HG02852 (cell line): ENCODE results near the gene PKP1.

Experiments used
- ATAC-seq: cut with Tn5 transposase; IDR thresholded peaks from one replicate; pipeline ENCODE4 v1.9.1; 2021; ENCODE audit warnings: mild to moderate bottlenecking, moderate library complexity; ENCODE audit not compliant: unreplicated experiment

The PKP1 gene

DNA sequence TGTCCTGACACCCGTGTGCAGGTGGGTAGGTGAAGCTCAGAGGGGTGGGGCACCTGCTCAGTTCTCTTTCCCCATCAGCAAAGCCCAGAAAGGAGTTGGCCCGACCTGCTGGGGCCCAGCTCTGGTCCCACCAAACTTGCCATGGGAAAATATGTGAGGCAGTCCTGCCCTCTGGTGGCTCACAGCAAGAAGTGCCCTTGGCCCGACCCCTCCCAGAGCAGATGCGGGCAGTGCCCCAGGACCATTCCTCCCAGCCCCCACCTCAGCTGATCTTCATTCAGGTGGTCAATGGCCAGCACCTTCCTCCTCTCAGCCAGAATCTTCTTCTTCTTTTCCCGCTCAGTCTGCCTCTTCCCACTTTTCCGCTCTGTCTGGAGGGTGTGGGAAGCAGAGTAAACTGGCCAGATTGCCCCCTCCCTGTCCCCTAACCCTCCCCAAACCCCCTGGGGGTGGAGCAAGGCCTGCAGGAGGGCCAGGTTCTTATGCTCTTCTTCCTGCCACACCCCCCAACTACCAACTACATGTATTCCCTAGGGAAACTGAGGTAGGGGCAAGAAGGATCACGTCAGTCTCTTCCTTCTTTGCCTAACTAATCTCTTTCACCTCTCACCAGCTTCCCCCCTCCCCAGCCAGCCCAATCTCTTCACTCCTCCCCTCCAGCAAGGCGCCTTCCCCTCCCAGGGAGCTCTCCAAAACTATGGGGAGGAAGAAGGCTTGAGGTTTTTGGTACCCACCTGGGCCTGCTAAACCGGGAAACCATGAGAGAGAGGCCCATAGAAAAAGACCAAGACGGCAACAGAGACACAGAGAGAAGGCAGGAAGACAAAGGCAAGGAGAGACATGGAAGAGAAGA lies 78.6 kb downstream of the PKP1 start:
- ATAC-seq: no peak

DNA sequence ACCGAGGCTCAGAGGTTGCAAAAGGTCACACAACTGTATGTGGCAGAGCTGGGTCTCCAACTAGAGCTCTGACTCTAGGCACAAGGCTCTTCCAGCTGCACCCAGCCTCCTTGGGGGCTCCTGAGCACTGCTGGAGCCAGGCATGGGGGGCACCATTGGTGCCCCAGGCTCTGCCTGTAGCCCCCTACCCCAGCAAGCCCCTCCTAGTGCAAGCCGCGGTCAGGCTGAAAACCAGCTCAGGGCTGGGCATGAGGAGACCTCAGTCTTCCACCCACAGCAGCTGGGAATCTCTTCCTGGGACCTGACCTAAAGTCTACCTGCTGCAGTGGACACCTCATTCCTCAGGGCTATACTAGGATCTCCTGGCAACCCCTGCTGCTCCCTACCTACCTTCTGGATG lies 79.6 kb downstream of the PKP1 start:
- no peak for ATAC-seq

DNA sequence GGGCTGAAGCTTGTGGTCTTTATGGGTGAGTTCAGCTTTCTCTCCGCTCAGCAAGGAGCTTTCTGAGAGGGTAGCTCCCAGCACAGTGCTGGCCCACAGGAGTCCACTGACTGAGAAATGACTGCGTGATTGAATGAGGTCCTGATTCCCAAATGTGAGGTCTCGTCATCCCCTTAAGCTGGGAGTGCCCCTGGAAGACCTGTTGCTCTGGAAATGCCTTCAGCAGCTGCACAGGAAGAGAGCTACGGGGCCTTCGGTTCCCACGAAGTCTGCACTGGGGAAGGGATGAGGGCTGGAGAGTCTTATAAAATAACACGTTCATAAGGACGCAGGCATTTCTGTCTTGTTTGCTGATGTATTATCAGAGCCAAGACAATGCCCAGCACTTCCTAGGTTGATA lies 80.2 kb downstream of the PKP1 start:
- no peak for ATAC-seq

DNA sequence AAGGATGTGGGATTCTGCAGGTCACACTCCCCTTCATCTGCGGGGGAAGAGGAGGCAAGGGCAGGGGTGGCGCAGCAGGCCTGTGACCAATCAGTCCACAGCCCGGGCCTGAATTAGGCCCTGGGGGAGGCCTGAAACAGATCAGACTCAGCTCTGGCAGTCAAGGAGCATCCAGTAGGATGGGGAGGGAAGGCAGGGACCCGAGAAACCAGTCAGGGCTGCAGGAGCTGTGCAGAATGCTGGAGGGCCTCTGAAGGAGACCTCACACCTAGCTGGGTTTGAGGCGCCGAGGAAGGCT lies 81.5 kb downstream of the PKP1 start:
- ATAC-seq: no peak

DNA sequence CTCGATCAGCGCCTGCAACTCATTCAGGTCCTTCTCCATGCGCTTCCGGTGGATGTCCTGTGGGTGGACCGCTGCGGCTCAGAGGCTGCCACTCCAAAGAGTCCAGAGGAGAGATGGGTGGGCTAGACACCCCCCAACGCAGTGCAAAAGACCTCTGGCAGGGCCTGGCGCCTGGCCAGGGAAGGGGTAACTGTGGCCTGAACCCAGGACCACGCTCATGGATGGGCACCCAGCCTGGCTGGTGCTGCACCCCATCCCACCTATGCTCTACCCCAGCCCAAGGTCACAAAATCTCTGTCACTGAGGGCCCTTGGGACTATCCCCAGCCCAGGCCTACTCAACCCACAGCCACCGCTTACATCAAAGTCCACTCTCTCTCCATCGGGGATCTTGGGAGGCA lies 81.9 kb downstream of the PKP1 start:
- no peak for ATAC-seq

DNA sequence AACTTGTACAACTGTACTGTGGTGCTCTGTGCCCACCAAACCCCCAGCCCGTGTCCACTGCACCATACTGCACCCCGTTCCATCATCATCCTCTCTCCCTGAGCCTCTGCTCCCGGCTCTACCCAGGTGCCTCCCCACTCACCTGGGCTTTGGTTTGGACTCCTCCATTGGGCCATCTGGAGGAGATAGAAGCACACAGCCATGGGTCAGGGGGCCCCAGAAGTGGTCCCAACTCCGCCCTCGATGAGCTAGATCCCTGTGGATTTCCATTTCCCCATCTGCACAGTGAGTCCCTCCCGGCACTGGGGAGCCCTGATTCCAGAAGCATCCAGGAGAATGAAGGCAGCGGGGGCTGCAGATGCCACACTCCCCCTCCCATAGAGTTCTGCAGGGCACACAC lies 83.4 kb downstream of the PKP1 start:
- no peak for ATAC-seq

DNA sequence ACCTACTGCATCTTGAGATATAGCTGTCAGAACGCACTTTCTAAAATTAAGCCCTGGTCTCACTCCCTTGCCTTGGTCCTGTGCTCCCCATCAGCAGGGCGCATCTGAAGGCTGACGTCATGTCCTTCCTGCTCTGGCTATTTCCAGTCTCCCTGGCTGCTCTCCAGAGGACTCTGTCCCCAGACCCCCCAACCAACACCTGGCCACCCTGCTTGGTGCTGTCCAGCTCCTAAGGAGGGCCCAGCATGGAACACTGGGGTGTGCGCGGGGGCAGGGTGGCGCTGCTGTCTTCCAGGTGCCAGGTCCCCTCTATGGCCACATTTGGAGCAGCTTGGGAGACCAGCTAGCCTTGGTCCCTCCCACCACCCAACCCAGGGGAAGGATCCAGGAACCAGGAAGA lies 85.9 kb downstream of the PKP1 start:
- ATAC-seq: no peak

DNA sequence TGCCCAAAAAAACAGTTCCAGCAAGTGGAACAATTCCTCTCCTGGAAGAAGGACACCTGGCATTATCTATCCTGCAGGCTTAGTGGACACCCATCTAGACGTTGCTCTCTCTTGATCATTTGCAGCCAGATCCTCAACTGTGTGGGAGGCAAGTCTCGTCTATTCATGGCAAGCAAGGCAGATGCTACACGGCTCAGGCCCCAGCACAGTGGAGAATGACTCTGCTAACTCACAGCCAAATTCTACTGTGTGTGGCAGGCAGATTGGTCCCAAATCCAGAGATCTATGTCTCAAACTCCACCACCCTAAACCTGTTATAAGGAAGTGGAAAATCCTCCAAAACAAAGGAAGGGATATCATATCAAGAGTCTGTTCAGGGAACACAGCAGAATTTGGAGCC lies 87.2 kb downstream of the PKP1 start:
- no peak for ATAC-seq

DNA sequence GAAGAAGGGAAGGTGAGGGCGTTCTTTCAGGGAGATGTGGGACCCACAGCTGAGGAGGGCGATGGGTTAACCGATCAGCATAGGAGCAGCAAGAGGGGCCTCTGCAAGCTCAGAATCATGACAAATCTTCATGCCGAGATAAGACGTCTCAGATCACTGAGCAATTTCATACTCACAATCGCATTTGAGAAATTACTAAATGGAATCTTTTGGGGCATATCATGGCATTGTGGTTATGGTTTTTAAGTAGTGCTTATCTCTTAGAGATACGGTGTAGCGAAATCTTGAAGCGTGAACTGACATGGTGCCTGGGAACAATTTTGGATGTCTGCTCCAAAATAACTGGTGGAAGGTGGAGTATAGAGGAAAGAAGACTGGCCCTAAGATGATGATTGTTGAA lies 88.0 kb downstream of the PKP1 start:
- ATAC-seq: no peak

DNA sequence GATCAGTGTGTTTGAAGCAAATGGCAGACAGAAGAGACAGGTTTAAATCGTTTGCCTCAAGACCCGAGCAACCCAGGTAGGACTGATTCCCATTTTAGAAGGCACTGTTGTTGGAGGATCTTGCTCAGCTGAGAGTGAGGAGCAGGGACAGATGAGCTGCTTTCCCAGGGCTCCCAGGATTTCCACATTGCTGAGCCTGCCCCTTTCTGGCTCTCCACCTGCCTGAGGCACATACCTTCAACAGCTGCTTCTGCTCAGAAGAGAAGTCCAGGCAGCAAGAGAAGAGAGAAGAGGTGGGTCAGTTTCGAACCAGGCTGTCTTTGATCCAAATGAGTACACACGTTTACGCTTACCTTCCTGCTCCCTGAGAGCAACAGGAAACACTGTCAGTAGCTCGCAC lies 88.5 kb downstream of the PKP1 start:
- ATAC-seq: no peak

DNA sequence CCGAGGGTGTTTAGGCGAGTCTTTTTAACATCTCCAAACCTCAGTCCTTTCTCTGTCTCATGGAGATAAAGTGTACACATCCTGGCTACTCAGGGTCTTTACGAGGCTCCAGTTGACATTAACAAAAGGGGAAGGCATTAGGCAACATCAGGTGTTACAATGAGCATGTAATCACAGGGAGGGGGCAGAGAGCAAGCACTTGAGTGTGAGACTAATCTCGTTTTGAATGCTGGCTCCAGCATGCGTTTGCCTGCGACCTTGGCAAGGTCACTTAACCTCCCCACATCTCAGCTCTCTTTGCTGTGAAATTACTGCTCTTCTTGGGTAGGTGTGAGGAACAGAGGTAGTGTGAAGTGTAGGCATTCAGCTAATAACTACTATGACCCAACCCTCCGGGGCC lies 91.1 kb downstream of the PKP1 start:
- ATAC-seq: no peak

DNA sequence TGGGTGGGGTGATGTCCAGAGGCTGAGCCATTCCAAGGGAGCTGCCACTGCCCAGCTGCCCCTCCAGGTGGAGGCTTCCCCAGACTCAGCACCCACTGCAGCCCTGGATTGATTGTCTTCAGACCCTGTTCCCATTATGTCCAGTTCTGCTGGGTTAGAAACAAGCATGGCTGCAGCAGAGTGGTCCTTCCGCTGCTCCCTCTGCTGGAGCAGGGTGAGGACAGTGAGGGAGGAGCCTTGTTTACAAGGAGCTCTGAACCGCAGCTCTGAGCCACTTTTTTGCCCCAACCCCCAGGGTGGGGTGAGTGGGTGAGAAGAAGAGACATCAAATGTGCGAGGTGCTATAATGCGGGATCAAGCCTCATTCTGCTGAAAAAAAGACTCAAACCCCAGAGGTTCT lies 91.9 kb downstream of the PKP1 start:
- ATAC-seq: no peak

DNA sequence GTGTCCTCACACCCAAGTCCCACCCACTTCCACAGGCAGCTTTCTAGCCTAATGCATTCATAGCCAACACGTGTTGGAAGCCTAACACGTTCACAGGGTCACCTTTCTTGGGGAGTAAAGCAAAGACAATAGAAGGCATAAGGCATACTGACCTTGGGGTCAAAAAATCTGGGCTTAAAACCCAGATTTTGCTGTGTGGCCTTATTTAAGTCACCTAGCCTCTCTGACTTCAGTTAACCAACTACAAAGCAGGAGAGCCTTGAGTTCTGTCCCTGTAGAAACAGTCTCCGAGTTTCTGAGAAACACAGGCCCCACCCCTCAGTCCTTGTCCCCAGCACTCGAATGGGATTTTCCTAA lies 92.8 kb downstream of the PKP1 start:
- ATAC-seq: no peak

DNA sequence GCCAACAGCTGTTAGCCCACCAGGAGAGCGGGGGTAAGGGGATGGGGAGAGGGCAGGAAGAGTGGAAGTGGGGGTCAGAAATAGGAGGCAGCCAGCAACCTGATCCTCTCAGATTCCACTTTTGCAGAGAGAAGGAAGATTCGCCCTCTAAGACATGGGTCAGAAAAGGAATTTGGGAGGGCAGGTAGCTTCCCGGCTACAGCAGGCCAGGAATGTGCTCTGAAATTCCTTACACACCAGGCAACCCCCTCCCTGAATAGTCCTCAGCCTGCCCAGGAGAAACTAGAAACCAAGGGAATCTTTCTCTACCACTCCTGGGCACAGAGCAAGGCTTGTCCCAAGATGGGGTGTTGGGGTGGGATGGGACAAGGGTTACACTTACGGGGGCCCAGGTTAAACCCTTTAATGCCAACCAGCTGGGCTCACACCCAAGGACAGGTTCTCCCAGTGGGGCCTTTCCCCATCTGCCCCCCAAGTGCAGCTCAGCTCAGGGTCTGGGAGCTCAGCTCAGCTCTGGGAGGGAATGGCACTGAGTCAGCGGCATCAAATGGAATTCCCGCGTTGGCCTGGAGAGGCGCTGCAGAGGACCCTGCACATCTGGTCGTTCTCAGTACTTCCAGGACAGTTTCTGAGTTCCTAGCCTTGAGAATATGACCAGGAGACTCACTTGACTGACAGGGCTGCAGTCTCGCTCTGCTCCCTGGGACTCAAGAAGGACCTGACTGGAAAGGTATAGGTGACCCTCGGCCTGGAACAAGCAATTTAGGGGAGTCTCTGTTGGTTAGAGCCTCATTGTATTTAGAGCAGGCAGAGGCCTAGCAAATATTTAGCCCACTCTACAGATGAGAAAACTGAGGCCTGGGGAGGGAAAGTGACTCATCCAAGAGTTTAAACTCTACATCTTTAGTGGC lies 93.4 kb downstream of the PKP1 start:
- no peak for ATAC-seq

DNA sequence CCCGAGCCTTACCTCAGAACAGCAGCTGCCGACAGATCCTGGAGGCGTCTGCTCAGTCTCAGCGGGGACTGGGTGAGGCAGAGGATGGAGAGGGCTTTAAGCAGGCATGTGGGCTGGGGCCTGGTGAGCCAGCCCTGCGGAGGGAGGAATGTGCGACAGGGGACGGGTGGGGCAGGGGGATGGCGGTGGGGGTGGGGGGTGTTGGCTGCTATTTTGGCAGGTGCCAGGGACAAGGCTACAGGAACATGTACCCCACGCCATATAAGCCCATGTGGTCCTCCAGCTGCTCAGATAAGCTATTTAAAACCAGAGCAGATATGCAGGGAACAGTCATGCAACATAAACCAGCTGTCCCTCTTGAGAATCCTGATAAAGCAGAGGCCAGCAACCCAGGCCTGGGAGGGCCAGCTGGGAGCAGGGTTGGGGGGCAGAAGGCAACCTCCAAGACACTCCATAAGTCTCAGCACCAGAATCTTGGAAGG lies 94.3 kb downstream of the PKP1 start, which contains the start of gene TNNT2:
Gene TNNT2, minus strand, starts transcription at position 70 of the 482 bp plus-strand sequence. CDS start 4,426 bp downstream, outside the sequence.
- no peak for ATAC-seq

DNA sequence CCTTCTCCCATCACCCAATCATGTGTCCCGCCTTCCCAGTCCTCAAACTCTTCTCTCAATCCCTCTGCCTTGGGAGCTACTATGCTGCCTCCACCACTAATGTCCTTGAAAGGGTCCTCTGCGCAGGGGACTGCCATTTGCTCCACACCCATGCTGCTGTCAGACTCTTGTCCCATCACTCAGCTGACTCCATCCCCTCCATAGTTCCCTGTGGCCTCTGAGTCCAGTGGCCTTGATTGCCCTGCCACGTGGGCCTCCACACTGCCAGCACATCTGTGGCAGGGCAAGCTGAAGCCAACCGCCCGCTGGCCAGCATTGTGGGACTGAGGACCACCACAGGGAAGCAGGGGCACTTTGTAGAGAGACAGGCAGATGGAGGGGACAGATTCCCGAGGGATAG lies 95.5 kb downstream of the PKP1 start:
- no peak for ATAC-seq

DNA sequence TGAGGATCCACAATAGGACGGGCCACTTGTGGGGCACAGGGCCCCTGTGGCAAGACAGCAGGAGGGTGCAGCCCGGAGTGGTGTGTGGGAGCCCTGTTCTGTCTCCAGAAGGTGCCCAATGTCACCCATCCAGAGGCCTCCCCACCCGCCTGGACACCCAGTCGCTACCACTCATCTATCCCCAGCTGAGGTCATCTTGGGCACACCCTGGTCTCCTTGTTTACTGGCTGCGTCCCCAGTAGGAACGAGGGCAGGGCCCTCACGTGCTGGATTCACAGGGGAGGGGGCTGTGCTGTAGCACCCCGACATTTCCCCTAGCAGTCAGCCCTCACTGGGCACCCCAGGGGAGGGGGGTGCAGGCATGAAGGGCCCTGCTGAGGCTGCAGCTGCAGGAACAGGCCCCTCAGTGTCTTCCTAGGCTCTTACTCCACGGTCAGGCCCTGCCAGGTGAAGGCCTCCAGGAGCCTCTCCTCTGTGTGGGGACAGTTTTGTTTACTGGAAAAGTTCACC lies 96.5 kb downstream of the PKP1 start:
- ATAC-seq: no peak

DNA sequence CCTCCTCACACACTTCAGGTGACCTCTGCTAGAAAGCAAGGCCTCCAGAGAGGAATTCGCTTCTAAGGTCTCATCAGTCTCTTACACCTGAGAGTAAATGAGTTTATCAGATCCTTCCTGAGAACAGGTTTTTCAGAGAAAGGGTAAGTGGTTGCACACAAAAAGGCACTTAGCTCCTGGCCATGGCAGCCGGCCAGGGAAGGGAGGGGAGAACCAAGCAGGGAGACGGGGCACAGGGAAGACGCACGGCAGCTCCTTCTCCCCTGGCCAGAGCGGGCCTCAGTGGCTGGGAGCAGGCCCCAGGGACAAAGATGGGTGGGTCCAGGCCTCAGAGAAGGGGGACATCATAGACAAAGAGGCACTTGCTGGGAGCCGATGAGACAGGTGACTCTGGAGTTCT lies 97.8 kb downstream of the PKP1 start:
- no peak for ATAC-seq
